Cardiac fibroblast (primary cell): ENCODE data around the gene ADAM11.

Experiments
- DNase-seq, 2 donors: peaks; one replicate each; pipeline versions ENCODE4 v3.0.0 to v3.0.0-alpha.2; 2010; ENCODE audit warnings: low read depth in 2 of 2
- H3K4me3 ChIP-seq, 2 donors: replicated peaks in 1 of 2; 1 replicate in 1 of 2; 2 replicates in 1 of 2; pipeline ENCODE4 v1.5.1; 2011; ENCODE audit warnings: low read depth in 2 of 2, low read length in 2 of 2, mild to moderate bottlenecking in 2 of 2, moderate library complexity in 1 of 2
- TF ChIP-seq, protein P1 (sequence below): IDR thresholded peaks from one replicate; pipeline ENCODE4 v1.5.1; 2011; ENCODE audit warnings: low read depth, mild to moderate bottlenecking, low read length, inconsistent platforms

Gene ADAM11

DNA sequence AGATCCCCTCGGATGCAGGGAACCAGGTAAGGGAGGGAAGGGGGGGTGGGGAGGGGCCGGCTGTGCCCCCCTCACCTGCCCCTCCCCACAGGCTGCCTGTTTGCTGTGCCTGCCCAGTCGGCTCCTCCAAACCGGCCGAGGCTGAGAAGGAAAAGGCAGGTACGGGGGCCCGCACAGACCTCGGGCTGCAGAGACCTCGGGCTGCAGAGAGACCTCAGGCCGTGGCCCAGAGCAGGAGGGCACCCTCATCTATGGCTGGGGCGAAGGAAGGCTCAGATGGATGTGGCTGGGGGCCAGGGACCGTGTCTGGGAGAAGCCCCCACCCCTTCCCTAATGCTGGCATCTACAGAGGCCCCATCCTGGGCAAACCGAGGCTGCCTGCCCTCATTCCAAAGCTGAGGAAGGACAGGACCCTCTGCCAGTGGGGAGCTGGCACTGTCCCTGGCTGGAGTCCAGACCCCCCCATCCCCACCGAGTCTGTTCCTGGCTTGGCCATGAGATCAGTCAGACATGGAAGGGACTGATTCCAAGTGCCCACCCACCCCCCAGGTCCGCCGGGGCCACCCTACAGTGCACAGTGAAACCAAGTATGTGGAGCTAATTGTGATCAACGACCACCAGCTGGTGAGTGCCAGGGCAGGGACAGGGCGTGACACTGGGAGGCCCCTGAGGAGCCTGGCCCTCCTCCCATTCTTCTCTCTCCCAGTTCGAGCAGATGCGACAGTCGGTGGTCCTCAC lies 13.7 kb downstream of the ADAM11 start:
- DNase-seq = no peak
- TF ChIP-seq, protein P1, sequence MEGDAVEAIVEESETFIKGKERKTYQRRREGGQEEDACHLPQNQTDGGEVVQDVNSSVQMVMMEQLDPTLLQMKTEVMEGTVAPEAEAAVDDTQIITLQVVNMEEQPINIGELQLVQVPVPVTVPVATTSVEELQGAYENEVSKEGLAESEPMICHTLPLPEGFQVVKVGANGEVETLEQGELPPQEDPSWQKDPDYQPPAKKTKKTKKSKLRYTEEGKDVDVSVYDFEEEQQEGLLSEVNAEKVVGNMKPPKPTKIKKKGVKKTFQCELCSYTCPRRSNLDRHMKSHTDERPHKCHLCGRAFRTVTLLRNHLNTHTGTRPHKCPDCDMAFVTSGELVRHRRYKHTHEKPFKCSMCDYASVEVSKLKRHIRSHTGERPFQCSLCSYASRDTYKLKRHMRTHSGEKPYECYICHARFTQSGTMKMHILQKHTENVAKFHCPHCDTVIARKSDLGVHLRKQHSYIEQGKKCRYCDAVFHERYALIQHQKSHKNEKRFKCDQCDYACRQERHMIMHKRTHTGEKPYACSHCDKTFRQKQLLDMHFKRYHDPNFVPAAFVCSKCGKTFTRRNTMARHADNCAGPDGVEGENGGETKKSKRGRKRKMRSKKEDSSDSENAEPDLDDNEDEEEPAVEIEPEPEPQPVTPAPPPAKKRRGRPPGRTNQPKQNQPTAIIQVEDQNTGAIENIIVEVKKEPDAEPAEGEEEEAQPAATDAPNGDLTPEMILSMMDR = no peak
- H3K4me3 ChIP-seq = no peak overlapping the region

DNA sequence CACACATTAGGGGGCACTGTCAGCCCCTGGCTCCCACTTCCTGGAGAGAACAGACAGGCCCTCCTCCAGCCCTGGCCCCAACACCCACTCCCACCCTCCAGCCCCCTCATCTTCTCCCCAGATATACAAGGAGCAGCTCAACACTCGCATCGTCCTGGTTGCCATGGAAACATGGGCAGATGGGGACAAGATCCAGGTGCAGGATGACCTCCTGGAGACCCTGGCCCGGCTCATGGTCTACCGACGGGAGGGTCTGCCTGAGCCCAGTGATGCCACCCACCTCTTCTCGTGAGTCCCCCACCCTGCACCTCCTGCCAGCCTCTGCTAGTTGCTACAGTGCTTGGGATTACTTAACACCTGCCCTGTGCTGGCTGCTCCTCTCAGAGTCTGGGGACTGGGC lies 14.4 kb downstream of the ADAM11 start:
- DNase-seq = no peak
- no peak overlapping the region for H3K4me3 ChIP-seq
- TF ChIP-seq, protein P1 = no peak

DNA sequence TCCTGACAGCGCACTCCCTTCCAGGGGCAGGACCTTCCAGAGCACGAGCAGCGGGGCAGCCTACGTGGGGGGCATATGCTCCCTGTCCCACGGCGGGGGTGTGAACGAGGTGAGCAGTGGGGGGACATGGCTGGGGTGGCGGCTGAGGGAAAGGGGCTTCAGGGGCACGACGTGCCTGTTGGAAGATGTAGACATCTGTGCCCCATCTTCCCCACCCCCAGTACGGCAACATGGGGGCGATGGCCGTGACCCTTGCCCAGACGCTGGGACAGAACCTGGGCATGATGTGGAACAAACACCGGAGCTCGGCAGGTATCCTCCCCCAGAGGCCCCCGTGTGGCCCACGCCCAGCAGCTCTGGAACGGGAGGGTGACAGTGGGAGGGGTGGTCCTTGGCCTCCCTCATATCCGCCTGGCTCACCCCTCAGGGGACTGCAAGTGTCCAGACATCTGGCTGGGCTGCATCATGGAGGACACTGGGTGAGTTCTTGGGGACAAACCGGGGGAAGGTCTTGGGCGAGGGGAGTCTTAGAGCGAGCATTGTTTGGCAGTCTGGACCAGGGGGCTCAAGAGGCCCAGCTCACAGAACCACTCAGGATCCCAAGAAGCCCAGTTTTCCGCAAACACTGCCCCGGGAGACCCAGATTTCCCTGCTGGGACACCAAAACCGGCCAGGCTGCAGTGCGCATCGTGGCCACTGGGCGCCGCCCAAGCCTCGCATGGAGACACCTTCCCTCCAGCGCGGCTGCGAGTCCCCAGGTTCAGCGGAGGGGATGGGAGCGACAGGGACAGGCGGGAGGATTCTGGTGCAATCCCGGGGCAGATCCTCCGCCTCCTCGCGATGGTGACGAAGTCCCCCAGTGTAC lies 15.7 kb downstream of the ADAM11 start:
- peak; percentile 73 to 77 for DNase-seq
- TF ChIP-seq, protein P1 = peak; percentile 99
- H3K4me3 ChIP-seq = peak overlapping the region; percentile 66 to 75

DNA sequence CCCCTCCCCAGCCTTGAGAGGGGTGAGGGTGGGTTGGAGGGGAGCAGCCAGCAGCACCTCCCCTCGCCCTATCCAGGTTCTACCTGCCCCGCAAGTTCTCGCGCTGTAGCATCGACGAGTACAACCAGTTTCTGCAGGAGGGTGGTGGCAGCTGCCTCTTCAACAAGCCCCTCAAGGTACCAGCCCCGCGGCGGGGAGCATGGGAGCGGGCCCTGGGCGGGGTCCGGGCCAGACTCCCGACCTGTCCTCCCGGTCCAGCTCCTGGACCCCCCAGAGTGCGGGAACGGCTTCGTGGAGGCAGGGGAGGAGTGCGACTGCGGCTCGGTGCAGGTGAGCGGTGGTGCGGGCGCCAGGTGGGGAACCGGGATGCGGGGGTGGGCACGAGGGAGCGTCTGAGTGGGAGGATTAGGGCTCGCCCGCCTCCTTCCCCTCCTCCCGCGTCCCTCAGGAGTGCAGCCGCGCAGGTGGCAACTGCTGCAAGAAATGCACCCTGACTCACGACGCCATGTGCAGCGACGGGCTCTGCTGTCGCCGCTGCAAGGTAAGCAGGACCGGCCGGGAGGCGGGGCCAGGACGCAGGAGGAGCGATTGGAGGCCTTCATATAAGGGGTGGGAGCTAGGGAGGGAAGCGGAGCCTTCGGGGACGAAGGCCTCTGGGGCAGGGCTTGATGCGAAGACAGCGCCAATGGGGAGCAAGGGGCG lies 16.5 kb downstream of the ADAM11 start:
- TF ChIP-seq, protein P1 = no peak
- DNase-seq = peak; percentile 98
- peak overlapping the region; percentile 66 to 75 for H3K4me3 ChIP-seq

DNA sequence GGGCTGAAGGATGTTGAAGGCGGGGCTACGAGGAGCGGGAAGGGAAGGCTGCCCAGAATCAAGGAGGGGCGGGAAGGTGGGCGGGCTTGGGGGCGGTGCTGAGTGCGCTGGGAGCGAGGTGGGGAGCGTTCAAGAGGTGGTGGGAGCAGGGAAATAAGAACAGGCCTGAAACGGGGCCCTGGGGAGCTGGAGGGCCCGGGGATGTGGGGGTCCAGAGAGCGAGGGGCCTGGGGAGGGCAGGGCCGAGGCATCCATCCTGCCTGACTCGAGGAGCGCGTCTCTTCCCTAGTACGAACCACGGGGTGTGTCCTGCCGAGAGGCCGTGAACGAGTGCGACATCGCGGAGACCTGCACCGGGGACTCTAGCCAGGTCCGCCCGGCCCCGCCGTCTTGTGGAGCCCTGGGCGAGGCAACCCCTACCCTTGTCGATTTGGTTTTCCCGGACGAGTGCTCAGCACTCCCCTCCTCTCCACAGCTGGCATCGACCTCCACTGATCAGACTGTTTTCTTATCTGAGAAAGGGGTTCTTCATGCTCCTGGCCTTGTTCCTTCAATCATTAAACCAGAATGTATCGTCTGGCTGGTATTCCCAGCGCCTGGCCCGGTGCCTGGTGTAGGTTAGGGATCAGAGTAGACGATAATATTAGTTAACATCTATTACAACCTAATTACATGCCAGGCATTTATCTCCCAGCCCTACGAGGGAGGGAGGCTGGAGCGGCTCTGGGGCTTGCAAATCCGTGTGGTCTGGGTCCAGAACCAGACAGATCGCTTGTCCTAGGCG lies 17.2 kb downstream of the ADAM11 start:
- no peak for DNase-seq
- TF ChIP-seq, protein P1 = no peak
- H3K4me3 ChIP-seq = peak overlapping the region; percentile 66 to 75

DNA sequence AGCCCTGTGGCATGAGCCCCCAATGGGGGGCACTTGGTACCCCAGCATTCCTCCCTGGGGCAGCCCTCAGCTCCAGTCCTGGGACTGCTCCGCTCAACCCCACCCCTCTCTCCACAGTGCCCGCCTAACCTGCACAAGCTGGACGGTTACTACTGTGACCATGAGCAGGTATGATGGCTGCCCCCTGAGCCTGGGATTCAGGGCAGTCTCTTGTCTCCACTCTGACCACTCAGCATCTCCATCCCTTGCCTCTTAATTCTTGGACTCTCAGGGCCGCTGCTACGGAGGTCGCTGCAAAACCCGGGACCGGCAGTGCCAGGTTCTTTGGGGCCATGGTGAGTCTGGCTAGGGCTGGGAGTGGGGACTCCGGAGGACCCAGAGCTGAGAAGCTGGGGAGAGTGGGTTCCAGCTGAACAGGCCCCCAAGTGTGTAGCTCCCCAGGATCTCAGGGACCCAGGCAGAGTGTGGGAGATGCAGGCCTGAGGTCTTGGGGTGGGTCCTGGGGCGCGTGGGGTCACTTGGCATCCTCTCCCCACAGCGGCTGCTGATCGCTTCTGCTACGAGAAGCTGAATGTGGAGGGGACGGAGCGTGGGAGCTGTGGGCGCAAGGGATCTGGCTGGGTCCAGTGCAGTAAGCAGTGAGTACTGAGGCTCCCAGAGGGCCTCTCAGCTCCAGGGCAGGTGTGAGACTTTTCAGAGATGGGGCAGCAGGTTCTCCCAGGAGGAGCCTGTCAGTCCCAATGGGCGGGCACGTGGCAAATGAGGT lies 18.0 kb downstream of the ADAM11 start:
- no peak overlapping the region for H3K4me3 ChIP-seq
- TF ChIP-seq, protein P1 = no peak
- DNase-seq = no peak
